CD4-positive, alpha-beta T cell treated with Interleukin-6 at 100 ng/mL for 8 hours (primary cell): ENCODE measurements around the gene MSRB1.
"Not testable (repeated sequence)": the region's sequence is repeated elsewhere in the genome, so short reads cannot be mapped to it uniquely, and the experiment has no call there.

ENCODE experiments used
- DNase-seq: peaks from one replicate; pipeline ENCODE4 v3.0.0-alpha.2; 2020; ENCODE audit warnings: mixed read lengths, low spot score

Gene MSRB1

GRCh38 chr16:1938910-1939309 lies 4.1 kb downstream of the MSRB1 start:
- DNase-seq: no peak

GRCh38 chr16:1938316-1938715 lies 4.7 kb downstream of the MSRB1 start:
- DNase-seq: no peak

GRCh38 chr16:1936945-1937479 lies 6.0 kb downstream of the MSRB1 start:
- DNase-seq: no peak

GRCh38 chr16:1933097-1933661 lies 9.8 kb downstream of the MSRB1 start:
- DNase-seq: no peak

- no peak for DNase-seq
Measured at GRCh38 chr16:1932050-1933028, 10.7 kb downstream of the MSRB1 start.

- no peak for DNase-seq
Measured at GRCh38 chr16:1930338-1930720, 12.7 kb downstream of the MSRB1 start.

GRCh38 chr16:1929578-1930337 lies 13.2 kb downstream of the MSRB1 start:
- DNase-seq: peak; percentile 89

GRCh38 chr16:1929105-1929504 lies 13.9 kb downstream of the MSRB1 start:
- no peak for DNase-seq

GRCh38 chr16:1926271-1926670 lies 16.7 kb downstream of the MSRB1 start:
- DNase-seq: no peak

GRCh38 chr16:1924095-1924494 lies 18.9 kb downstream of the MSRB1 start:
- DNase-seq: no peak

- DNase-seq: no peak
Measured at GRCh38 chr16:1923299-1924034, 19.5 kb downstream of the MSRB1 start.

- DNase-seq: no peak
Measured at GRCh38 chr16:1922357-1922756, 20.6 kb downstream of the MSRB1 start.

GRCh38 chr16:1920727-1921171 lies 22.2 kb downstream of the MSRB1 start:
- no peak for DNase-seq

GRCh38 chr16:1920122-1920521 lies 22.9 kb downstream of the MSRB1 start:
- DNase-seq: not testable (repeated sequence)

GRCh38 chr16:1919327-1919998 lies 23.5 kb downstream of the MSRB1 start:
- no peak for DNase-seq

- no peak for DNase-seq
Measured at GRCh38 chr16:1918351-1919326, 24.4 kb downstream of the MSRB1 start, which contains the start of gene HS3ST6. HS3ST6 (minus strand) TSS chr16:1918415; CDS start chr16:1918323, 92 bp downstream.

- no peak for DNase-seq
Measured at GRCh38 chr16:1917665-1918350, 25.2 kb downstream of the MSRB1 start.

- DNase-seq: no peak
Measured at GRCh38 chr16:1917056-1917664, 25.8 kb downstream of the MSRB1 start.

- no peak for DNase-seq
Measured at GRCh38 chr16:1916640-1916990, 26.4 kb downstream of the MSRB1 start.
